HepG2 (cell line): ENCODE data around the gene PRR22. TPM values are rescaled to one million over a fixed set of nuclear protein-coding genes. Genes with fewer than 3 reads are reported as not detected.

ENCODE experiments used
- AGO1 ChIP-seq: fragments of 200-400 bp; formaldehyde crosslinking; IDR thresholded peaks from 2 replicates; pipeline ENCODE4 v1.6.1; 2017; ENCODE audit warnings: mild to moderate bottlenecking, low read depth, low read length, moderate library complexity; ENCODE audit not compliant: poor library complexity, severe bottlenecking
- CCAR2 ChIP-seq: fragments of 200-400 bp; formaldehyde crosslinking; optimal IDR thresholded peaks from 2 replicates; pipeline ENCODE3; 2018; ENCODE audit warnings: low read depth, mild to moderate bottlenecking, low read length, moderate library complexity
- IKZF4 ChIP-seq: sonication (generic); formaldehyde crosslinking; IDR thresholded peaks from 2 replicates; pipeline ENCODE4 v1.5.1; 2020; ENCODE audit warnings: borderline replicate concordance, mild to moderate bottlenecking, low read depth, missing genetic modification reagents; ENCODE audit errors: not compliant biosample characterization
- NAIF1 ChIP-seq: sonication (generic); formaldehyde crosslinking; IDR thresholded peaks from 2 replicates; pipeline ENCODE4 v1.5.0; 2020; ENCODE audit warnings: mild to moderate bottlenecking, missing genetic modification reagents, borderline replicate concordance
- NFE2L1 ChIP-seq: sonication (generic); formaldehyde crosslinking; IDR thresholded peaks from 2 replicates; pipeline ENCODE4 v1.4.0; 2020; ENCODE audit warnings: missing genetic modification reagents, mild to moderate bottlenecking, borderline replicate concordance
- NR1H2 ChIP-seq: sonication (generic); formaldehyde crosslinking; IDR thresholded peaks from 2 replicates; pipeline ENCODE4 v1.8.1; 2022; ENCODE audit warnings: low read depth, missing genetic modification reagents, borderline replicate concordance
- RNF2 ChIP-seq: fragments of 450-650 bp; conservative IDR thresholded peaks from 2 replicates; pipeline ENCODE4 v1.6.1; 2016; ENCODE audit warnings: low read depth
- ZBTB38 ChIP-seq: sonication (generic); formaldehyde crosslinking; IDR thresholded peaks from 2 replicates; pipeline ENCODE4 v1.5.1; 2020; ENCODE audit warnings: mild to moderate bottlenecking, missing genetic modification reagents
- ZSCAN22 ChIP-seq: sonication (generic); formaldehyde crosslinking; IDR thresholded peaks from 2 replicates; pipeline ENCODE4 v1.4.0; 2020; ENCODE audit warnings: mild to moderate bottlenecking, missing genetic modification reagents
- polyA plus RNA-seq, 8 experiments: library from polyadenylated mRNA; depleted of rRNA in 3 of 8; stranded (reverse) in 7 of 8; unstranded in 1 of 8; fragments of >200 nt; fragmentation: Illumina TruSeq in 4 of 8; extraction: Trizol in 4 of 8; gene quantifications; 2 replicates each; pipeline versions ENCODE4 v1.2.1 to v1.2.3, GENCODE V29; 2011 to 2016; ENCODE audit warnings: low read depth in 4 of 8, missing spikeins in 1 of 8, mixed read lengths in 1 of 8; ENCODE audit not compliant: insufficient read depth in 1 of 8
- total RNA-seq, 5 experiments: library from RNA; depleted of rRNA; stranded (reverse); fragments of >200 nt; fragmentation: Illumina TruSeq; extraction: Trizol; gene quantifications; 2 replicates each; pipeline ENCODE4 v1.2.3, GENCODE V29; 2016; ENCODE audit warnings: low read depth in 1 of 5
- TF ChIP-seq, protein P1 (sequence below): sonication (generic); formaldehyde crosslinking; IDR thresholded peaks from 2 replicates; pipeline ENCODE4 v1.4.0; 2020; ENCODE audit warnings: missing genetic modification reagents, borderline replicate concordance
- TF ChIP-seq, protein P2 (sequence below): sonication (generic); formaldehyde crosslinking; IDR thresholded peaks from 2 replicates; pipeline ENCODE4 v1.4.0; 2020; ENCODE audit warnings: mild to moderate bottlenecking, missing genetic modification reagents, borderline replicate concordance
- TF ChIP-seq, protein P3 (sequence below): fragments of 450-650 bp; IDR thresholded peaks from 2 replicates; pipeline ENCODE4 v1.6.1; 2017; ENCODE audit warnings: mild to moderate bottlenecking
- TF ChIP-seq, protein P4 (sequence below): sonication (generic); formaldehyde crosslinking; IDR thresholded peaks from 2 replicates; pipeline ENCODE4 v1.4.0; 2020; ENCODE audit warnings: missing genetic modification reagents
- TF ChIP-seq, protein P5 (sequence below): sonication (generic); formaldehyde crosslinking; IDR thresholded peaks from 2 replicates; pipeline ENCODE4 v1.4.0; 2020; ENCODE audit warnings: mild to moderate bottlenecking, low read depth, missing genetic modification reagents

Gene PRR22
- total and polyA plus RNA-seq, 2 of the 13 experiments (the other 11 are each of a cell fraction or from before 2014, with no cell fraction given), result 0.84 to 2.3 TPM

DNA sequence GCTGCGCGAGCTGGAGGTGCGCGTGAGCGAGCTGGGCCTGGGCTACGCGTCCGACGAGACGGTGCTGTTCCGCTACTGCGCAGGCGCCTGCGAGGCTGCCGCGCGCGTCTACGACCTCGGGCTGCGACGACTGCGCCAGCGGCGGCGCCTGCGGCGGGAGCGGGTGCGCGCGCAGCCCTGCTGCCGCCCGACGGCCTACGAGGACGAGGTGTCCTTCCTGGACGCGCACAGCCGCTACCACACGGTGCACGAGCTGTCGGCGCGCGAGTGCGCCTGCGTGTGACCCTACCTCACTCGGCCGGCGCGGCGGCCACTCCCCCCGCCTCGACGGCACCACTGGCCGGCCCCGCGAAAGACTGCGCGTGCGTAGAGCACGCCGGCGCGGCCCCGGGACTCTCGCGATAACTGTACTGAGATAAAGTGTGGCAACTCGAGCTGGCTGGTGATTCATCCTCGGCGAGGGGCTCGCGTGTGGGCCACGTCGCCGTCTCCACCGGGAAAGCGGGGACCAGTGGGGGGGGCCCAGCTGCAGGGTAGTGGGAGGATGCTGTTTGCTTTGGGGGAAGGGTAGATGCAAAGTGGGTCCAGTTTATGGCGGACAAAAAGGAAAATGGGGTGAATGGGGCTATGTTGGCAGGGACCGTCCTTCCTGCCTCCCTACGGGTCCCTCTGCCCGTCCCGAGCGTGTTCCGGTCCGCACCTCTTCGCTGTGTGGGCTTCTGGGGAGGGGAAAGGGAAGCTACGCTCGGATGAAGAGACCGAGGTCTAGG, 43.5 kb upstream of the PRR22 start (continued):
- peak; percentile 88 for TF ChIP-seq IKZF4 (CRISPR knock-in tag)
- TF ChIP-seq NFE2L1, result peak; percentile 77; the same call in 1 of the 2 replicates
- TF ChIP-seq, protein P1, sequence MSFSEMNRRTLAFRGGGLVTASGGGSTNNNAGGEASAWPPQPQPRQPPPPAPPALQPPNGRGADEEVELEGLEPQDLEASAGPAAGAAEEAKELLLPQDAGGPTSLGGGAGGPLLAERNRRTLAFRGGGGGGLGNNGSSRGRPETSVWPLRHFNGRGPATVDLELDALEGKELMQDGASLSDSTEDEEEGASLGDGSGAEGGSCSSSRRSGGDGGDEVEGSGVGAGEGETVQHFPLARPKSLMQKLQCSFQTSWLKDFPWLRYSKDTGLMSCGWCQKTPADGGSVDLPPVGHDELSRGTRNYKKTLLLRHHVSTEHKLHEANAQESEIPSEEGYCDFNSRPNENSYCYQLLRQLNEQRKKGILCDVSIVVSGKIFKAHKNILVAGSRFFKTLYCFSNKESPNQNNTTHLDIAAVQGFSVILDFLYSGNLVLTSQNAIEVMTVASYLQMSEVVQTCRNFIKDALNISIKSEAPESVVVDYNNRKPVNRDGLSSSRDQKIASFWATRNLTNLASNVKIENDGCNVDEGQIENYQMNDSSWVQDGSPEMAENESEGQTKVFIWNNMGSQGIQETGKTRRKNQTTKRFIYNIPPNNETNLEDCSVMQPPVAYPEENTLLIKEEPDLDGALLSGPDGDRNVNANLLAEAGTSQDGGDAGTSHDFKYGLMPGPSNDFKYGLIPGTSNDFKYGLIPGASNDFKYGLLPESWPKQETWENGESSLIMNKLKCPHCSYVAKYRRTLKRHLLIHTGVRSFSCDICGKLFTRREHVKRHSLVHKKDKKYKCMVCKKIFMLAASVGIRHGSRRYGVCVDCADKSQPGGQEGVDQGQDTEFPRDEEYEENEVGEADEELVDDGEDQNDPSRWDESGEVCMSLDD (CRISPR knock-in tag), result no peak
- peak; percentile 71 for TF ChIP-seq RNF2
- no peak for TF ChIP-seq CCAR2
- TF ChIP-seq, protein P2, sequence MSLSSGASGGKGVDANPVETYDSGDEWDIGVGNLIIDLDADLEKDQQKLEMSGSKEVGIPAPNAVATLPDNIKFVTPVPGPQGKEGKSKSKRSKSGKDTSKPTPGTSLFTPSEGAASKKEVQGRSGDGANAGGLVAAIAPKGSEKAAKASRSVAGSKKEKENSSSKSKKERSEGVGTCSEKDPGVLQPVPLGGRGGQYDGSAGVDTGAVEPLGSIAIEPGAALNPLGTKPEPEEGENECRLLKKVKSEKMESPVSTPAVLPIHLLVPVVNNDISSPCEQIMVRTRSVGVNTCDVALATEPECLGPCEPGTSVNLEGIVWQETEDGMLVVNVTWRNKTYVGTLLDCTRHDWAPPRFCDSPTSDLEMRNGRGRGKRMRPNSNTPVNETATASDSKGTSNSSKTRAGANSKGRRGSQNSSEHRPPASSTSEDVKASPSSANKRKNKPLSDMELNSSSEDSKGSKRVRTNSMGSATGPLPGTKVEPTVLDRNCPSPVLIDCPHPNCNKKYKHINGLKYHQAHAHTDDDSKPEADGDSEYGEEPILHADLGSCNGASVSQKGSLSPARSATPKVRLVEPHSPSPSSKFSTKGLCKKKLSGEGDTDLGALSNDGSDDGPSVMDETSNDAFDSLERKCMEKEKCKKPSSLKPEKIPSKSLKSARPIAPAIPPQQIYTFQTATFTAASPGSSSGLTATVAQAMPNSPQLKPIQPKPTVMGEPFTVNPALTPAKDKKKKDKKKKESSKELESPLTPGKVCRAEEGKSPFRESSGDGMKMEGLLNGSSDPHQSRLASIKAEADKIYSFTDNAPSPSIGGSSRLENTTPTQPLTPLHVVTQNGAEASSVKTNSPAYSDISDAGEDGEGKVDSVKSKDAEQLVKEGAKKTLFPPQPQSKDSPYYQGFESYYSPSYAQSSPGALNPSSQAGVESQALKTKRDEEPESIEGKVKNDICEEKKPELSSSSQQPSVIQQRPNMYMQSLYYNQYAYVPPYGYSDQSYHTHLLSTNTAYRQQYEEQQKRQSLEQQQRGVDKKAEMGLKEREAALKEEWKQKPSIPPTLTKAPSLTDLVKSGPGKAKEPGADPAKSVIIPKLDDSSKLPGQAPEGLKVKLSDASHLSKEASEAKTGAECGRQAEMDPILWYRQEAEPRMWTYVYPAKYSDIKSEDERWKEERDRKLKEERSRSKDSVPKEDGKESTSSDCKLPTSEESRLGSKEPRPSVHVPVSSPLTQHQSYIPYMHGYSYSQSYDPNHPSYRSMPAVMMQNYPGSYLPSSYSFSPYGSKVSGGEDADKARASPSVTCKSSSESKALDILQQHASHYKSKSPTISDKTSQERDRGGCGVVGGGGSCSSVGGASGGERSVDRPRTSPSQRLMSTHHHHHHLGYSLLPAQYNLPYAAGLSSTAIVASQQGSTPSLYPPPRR (CRISPR knock-in tag), result peak; percentile 72
- peak; percentile 85 for TF ChIP-seq ZBTB38 (CRISPR knock-in tag)
- TF ChIP-seq NAIF1, result 0 out of 2 replicates have a peak, but pooled peaks have one; percentile 45
- TF ChIP-seq, protein P3, sequence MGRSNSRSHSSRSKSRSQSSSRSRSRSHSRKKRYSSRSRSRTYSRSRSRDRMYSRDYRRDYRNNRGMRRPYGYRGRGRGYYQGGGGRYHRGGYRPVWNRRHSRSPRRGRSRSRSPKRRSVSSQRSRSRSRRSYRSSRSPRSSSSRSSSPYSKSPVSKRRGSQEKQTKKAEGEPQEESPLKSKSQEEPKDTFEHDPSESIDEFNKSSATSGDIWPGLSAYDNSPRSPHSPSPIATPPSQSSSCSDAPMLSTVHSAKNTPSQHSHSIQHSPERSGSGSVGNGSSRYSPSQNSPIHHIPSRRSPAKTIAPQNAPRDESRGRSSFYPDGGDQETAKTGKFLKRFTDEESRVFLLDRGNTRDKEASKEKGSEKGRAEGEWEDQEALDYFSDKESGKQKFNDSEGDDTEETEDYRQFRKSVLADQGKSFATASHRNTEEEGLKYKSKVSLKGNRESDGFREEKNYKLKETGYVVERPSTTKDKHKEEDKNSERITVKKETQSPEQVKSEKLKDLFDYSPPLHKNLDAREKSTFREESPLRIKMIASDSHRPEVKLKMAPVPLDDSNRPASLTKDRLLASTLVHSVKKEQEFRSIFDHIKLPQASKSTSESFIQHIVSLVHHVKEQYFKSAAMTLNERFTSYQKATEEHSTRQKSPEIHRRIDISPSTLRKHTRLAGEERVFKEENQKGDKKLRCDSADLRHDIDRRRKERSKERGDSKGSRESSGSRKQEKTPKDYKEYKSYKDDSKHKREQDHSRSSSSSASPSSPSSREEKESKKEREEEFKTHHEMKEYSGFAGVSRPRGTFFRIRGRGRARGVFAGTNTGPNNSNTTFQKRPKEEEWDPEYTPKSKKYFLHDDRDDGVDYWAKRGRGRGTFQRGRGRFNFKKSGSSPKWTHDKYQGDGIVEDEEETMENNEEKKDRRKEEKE, result no peak
- TF ChIP-seq AGO1, result peak; percentile 99
- TF ChIP-seq, protein P4, sequence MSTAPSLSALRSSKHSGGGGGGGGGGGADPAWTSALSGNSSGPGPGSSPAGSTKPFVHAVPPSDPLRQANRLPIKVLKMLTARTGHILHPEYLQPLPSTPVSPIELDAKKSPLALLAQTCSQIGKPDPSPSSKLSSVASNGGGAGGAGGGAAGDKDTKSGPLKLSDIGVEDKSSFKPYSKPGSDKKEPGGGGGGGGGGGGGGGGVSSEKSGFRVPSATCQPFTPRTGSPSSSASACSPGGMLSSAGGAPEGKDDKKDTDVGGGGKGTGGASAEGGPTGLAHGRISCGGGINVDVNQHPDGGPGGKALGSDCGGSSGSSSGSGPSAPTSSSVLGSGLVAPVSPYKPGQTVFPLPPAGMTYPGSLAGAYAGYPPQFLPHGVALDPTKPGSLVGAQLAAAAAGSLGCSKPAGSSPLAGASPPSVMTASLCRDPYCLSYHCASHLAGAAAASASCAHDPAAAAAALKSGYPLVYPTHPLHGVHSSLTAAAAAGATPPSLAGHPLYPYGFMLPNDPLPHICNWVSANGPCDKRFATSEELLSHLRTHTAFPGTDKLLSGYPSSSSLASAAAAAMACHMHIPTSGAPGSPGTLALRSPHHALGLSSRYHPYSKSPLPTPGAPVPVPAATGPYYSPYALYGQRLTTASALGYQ (CRISPR knock-in tag), result peak; percentile 38; the same call in 1 of the 2 replicates
- no peak for TF ChIP-seq NR1H2 (CRISPR knock-in tag)
- no peak for TF ChIP-seq ZSCAN22 (CRISPR knock-in tag)
- TF ChIP-seq, protein P5, sequence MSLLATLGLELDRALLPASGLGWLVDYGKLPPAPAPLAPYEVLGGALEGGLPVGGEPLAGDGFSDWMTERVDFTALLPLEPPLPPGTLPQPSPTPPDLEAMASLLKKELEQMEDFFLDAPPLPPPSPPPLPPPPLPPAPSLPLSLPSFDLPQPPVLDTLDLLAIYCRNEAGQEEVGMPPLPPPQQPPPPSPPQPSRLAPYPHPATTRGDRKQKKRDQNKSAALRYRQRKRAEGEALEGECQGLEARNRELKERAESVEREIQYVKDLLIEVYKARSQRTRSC, result no peak
